GM18858 (cell line): ENCODE data around the gene OR3A1.
"Not testable (repeated sequence)": the region's sequence is repeated elsewhere in the genome, so short reads cannot be mapped to it uniquely, and the experiment has no call there.

Experiments used
- ATAC-seq: cut with Tn5 transposase; IDR thresholded peaks from one replicate; pipeline ENCODE4 v1.9.1; 2021; ENCODE audit not compliant: unreplicated experiment

Gene OR3A1, protein sequence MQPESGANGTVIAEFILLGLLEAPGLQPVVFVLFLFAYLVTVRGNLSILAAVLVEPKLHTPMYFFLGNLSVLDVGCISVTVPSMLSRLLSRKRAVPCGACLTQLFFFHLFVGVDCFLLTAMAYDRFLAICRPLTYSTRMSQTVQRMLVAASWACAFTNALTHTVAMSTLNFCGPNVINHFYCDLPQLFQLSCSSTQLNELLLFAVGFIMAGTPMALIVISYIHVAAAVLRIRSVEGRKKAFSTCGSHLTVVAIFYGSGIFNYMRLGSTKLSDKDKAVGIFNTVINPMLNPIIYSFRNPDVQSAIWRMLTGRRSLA

DNA sequence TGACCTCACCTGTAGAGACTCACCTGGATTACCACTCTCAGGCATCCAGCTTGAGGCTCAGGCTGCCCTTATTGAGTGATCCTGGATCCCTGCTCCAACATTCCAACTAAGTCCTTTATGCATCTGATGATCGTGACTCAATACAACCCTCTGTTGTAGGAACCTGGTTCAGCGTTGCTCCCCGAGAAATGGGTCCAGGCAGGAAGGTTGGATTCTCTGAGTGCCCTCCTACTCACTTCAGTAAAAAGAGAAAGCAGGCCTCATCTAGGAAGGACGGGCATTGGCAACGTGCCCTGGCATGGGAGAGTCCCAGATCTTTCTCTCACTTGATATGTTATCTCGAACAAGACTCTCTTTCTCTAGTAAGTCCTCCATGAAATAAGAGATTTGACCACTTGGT lies at the start of gene OR3A1:
Gene OR3A1, minus strand, starts transcription at position 101 of the 400 bp plus-strand sequence. CDS start 5,778 bp downstream, outside the sequence.
- no peak for ATAC-seq

DNA sequence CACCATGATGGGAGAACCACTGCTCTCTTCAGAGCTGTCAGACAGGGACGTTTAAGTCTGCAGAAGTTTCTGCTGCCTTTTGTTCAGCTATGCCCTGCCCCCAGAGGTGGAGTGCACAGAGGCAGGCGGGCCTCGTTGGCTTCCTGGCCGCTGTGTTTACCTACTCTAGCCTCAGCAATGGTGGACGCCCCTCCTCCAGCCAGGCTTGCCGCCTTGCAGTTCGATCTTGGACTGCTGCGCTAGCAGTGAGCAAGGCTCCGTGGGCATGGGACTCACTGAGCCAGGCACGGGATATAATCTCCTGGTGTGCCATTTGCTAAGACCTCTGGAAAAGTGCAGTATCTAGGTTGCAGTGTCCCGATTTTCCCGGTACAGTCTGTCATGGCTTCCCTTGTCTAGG lies 44.6 kb upstream of the OR3A1 start:
- not testable (repeated sequence) for ATAC-seq

DNA sequence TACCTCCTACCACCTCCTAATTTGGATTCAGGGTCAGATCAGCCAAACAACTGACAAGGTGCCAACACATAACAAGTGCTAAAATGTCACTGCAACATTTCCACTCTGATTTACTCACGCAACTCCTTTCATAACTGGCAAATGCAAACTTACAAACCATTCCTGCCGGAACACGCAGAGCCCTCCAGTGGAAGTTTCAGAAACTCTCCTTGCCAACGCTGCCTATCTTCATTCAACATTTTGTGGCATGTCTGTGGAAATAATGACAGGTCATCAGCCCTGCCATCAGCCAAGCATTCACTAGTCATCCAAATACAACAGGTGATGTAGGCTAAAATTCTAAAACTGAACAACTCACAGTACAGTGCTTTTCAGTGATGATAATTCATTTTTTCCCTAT lies 37.7 kb upstream of the OR3A1 start:
- ATAC-seq: no peak

DNA sequence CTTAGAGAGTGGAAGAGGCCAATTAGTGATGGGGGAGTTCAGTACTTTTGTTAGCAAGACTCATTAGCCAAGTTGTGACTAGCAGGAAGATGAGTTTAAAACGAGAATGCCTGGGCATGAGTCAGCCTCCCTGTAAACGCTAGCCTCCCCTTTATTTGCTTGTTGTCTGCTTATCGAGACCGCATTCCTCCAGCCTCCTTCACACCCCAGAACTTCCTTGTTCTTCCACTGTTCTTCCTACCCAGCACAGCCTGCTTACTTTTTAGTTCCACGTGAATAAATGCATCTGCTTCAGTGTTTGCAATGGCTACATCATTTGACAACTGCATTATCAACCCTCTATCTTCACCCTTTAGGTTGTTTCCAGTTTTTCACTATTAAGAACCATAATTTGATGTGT lies 20.2 kb upstream of the OR3A1 start:
- ATAC-seq: no peak

DNA sequence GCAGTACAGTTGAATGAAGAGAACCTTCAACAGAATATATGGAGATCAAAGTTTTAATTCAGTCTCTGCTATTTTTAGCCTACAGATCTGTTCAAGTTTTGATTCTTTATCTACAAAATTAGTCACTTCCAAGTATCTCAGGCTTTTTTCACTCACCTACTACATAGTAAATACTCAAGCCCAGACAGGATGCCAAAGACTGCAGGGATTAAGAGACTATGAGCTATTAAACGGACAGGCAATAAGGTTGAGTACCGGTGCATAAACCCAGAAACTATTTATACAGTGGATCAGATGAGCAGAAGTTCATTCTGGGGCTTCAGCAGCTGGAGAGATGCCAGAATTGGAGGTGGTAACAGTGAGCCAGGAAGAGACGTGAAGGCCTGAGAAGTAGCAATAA lies 18.7 kb upstream of the OR3A1 start:
- ATAC-seq: no peak

DNA sequence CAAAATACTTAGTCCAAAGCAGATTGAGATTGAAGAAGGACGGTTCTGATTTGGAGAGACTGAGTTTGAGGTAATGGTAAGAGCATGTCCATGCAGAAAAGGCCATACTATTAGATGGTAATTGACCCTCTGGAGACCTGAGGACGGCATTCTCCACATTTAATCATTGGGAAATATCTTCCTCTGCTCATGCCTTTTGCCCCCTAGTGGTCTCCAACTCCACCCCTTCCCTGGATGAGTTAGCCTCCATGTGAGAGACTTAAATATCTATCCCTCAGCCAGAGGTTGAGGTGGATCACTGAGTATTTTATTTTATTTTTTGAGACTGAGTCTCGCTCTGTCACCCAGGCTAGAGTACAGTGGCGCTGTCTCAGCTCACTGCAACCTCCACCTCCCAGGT lies 10.4 kb upstream of the OR3A1 start:
- no peak for ATAC-seq

DNA sequence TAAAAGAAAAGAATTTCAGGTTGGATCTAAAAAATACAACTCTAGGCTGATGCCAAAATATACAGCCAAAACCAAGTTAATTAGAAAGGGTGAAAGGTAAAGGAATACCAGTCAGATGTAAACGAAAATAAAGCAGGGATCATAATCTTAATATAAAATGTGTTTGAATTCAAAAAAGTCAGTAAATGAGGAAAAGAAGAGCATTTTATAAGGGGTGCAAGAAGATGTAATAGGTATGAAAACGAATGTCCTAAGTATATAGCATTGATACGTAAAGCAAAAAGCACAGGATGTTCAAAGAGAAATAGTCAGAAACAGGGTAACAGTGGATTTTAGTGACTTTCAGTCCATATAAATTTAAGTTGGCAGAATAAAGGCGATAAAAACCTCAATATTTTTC lies 2.5 kb downstream of the OR3A1 start:
- no peak for ATAC-seq

DNA sequence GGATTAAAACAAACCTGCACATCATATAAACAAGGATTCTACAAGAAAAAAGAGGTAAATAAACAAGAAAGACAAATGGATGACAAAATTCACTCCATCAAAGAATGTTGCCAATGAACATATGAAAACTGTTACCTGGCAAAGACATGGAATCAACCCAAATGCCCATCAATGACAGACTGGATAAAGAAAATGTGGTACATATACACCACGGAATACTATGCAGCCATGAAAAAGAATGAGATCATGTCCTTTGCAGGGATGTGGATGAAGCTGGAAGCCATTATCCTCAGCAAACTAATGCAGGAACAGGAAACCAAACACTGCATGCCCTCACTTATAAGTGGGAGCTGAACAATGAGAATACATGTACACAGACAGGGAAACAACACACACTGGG lies 4.6 kb downstream of the OR3A1 start:
- not testable (repeated sequence) for ATAC-seq

DNA sequence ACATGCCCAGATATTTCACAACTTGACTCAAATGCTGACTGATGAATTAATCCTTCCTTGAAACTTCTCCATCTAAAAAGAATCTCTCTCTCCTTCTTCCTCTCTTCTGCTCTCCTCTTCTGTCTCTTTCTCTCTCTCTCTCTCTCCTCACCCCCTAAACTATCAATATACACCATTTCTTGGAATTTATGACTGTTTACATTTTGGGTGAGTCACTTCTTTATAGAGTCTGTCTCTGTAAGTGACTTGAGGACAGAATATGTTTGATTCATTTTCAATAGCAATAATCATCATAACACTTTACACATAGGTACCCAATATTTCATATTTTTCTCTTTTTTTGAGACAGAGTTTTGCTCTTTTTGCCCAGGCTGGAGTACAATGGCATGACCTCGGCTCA lies 15.3 kb downstream of the OR3A1 start:
- no peak for ATAC-seq

DNA sequence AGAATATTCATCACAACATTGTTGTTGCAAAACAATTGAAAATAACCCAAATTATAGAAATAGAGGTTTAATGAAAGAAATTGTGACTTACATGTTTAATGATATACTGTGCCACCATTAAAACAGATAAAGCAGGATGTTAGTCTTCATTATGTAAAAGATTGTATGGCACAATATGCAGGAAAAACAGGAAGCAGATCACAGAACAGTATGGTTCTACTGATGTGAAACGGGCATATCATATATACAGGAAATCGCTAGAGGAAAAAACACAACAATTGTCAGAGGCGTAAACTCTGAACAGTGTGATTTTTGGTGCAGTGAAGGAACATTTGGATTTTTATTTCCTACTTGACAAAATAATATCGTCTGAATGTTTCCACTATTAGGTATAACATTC lies 22.0 kb downstream of the OR3A1 start:
- no peak for ATAC-seq

DNA sequence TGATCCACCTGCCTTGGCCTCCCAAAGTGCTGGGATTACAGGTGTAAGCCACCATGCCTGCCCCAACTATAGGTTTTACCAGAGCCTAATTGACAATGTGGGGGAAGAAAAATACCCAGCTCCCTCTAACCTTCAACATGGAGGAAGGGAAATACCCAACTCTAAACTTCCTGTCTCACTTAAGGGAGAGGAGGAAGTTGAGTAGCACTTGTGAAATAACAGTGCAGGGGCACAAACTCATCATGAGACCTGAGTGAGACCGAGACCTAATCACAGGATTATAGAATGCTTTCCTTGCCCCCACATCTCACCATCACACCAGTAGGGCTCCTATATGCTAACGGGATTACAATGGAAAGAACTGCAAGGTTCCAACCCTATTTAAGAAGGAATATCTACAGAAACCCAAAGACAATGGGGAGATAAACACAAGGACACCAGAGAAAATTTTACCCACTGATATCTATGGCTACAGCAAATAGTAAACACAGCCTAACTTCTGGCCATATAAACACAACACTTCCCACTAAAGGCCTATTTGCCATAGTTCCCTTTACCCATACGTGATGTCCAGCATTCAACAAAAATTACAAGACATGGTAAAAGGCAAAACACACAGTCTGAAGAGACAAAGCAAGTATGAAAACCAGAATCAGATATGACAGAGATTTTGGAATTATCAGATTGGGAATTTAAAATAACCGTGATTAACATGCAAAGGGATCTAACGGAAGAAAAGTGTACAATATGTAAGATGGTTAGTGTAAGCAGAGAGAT lies 26.9 kb downstream of the OR3A1 start:
- no peak for ATAC-seq

DNA sequence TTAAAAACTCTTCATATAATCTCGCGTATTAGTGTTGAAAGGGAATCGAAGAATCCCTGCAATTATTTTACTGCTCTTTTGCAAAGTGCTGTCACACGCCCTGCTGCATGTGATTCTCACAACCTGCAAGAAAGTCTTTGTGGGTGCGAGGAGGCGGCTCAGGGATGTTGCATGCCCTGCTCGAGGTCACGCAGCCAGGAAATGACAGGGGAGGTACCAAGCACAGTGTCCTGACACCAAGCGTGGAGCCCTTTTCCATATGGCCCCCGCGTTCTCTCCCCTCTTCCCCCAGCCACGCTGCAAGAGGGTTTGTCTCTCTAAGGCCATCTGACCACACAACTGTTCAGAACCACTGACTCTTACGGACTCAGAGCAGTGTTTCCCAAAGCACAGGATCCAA lies 37.6 kb downstream of the OR3A1 start:
- ATAC-seq: no peak

DNA sequence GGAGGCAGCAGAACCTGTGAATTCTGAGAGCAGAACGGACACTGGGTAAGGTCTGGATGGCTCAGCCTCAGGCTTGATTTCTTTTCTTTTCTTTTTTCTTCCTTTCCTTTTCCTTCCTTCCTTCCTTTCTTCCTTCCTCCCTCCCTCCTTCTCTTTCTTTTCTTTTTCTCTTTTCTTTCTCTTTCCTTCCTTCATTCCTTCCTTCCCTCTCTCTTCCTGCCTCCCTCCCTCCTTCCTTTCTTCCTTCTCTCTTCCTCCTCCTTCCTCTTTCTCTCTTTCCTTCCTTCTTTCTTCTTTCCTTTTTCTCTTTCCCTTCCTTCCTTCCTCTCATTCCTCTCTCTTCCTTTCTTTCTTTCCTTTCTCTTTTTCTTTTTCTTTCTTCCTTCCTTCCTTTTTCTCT lies 38.0 kb downstream of the OR3A1 start:
- ATAC-seq: no peak

DNA sequence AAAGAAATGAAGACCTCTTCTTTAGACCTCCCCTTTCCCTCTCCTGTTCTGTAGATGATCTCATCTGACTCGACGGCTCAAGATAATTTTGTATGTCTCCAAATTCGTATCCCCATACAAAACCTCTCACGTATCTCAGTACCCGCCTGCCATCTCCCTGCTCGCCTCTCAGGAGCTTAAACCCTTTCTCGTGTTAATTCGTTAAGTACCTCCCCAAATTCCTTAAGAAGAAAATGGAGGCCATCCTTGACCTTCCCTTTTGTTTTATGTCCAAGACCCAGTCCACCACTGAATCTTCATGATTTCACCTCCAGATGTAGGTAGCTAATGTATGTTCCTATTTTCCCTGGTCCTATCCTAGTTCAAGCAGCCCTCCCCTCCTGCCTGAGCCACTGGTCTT lies 41.6 kb downstream of the OR3A1 start:
- ATAC-seq: no peak

DNA sequence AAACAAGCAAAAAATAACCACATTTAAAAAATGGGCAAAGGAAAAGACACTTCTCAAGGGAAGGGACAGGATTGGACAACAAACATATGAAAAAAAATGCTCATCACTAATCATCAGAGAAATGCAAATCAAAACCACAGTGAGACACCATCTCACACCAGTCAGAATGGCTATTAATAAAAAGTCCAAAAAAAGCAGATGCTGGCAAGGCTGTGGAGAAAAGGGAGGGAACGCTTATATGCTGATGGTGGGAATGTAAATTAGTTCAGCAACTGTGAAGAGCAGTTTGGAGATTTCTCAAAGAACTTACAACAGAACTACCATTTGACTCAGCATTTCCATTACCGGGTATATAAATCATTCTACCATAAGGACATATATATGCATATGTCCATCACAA lies 49.1 kb downstream of the OR3A1 start:
- not testable (repeated sequence) for ATAC-seq

DNA sequence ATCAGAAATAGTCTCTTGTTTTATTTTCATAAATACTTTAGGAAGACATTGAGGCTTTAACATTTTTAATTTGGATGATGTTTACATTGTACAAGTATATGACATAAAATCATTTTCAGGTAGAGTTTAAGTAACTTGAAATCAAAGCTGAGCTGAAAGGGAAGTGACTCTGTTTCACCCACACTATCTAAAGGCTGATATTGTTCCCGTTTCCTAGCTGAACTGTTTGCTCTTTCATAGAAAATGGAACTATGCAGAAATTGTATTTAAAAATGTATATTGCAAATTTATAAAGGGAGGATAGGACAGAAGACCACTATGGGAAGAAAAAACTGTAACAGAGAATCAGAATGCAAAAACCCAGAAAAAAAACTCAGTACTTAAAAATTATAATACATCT lies 53.3 kb downstream of the OR3A1 start:
- ATAC-seq: not testable (repeated sequence)

DNA sequence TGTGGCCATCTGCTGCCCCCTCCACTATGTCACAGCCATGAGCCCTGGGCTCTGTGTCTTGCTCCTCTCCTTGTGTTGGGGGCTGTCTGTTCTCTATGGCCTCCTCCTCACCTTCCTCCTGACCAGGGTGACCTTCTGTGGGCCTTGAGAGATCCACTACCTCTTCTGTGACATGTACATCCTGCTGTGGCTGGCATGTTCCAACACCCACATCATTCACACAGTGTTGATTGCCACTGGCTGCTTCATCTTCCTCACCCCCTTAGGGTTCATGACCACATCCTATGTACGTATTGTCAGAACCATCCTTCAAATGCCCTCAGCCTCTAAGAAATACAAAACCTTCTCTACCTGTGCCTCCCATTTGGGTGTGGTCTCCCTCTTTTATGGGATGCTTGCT lies 57.1 kb downstream of the OR3A1 start:
- not testable (repeated sequence) for ATAC-seq
